HepG2 (cell line): ENCODE data around the gene VARS1. TPM values are rescaled to one million over a fixed set of nuclear protein-coding genes. Genes with fewer than 3 reads are reported as not detected.
A peak's percentile ranks its signal among the peaks of the same experiment; 100 is the strongest.

Experiments used
- BHLHE40 ChIP-seq: IDR thresholded peaks from 2 replicates; pipeline ENCODE4 v1.6.1; 2011; ENCODE audit warnings: low read length, improper control_type of control experiment
- ELF4 ChIP-seq: sonication (generic); formaldehyde crosslinking; IDR thresholded peaks from 2 replicates; pipeline ENCODE4 v1.5.0; 2020; ENCODE audit warnings: missing genetic modification reagents, mild to moderate bottlenecking, moderate library complexity, borderline replicate concordance
- EP300 ChIP-seq, 3 experiments: sonication (generic) in 1 of 3; formaldehyde crosslinking in 1 of 3; IDR thresholded peaks; 2 replicates each; pipeline versions ENCODE4 v1.5.1 to v1.6.1; 2011 to 2020; ENCODE audit warnings: low read depth in 2 of 3, low read length in 2 of 3, borderline replicate concordance in 1 of 3, improper control_type of control experiment in 1 of 3, mild to moderate bottlenecking in 1 of 3, missing genetic modification reagents in 1 of 3, moderate library complexity in 1 of 3
- HNF4G ChIP-seq, 2 experiments: sonication (generic) in 1 of 2; formaldehyde crosslinking in 1 of 2; IDR thresholded peaks; 2 replicates each; pipeline versions ENCODE4 v1.4.0 to v1.6.1; 2011 to 2020; ENCODE audit warnings: borderline replicate concordance in 2 of 2, low read depth in 2 of 2, mild to moderate bottlenecking in 2 of 2, low read length in 1 of 2, missing genetic modification reagents in 1 of 2, moderate library complexity in 1 of 2
- KAT7 ChIP-seq: IDR thresholded peaks from 2 replicates; pipeline ENCODE4 v1.6.1; 2018; ENCODE audit warnings: borderline replicate concordance, missing compliant biosample characterization
- KDM1A ChIP-seq: IDR thresholded peaks from 2 replicates; pipeline ENCODE4 v1.6.1; 2016; ENCODE audit warnings: missing compliant biosample characterization
- KLF11 ChIP-seq: IDR thresholded peaks from 2 replicates; pipeline ENCODE4 v1.6.1; 2016; ENCODE audit warnings: missing compliant biosample characterization
- NR2F1 ChIP-seq, 2 experiments: fragments of 450-650 bp in 1 of 2; formaldehyde crosslinking in 1 of 2; IDR thresholded peaks; 2 replicates each; pipeline versions ENCODE4 v1.5.0 to v1.6.1; 2016 to 2020; ENCODE audit warnings: mild to moderate bottlenecking in 1 of 2, missing compliant biosample characterization in 1 of 2, missing genetic modification reagents in 1 of 2, moderate library complexity in 1 of 2
- PBX2 ChIP-seq: IDR thresholded peaks from 2 replicates; pipeline ENCODE4 v1.6.1; 2016; ENCODE audit warnings: control low read depth
- RFX5 ChIP-seq: IDR thresholded peaks from 2 replicates; pipeline ENCODE4 v1.6.1; 2011; ENCODE audit warnings: low read depth, low read length, improper control_type of control experiment
- SETDB1 ChIP-seq: sonication (generic); formaldehyde crosslinking; IDR thresholded peaks from 2 replicates; pipeline ENCODE4 v1.5.1; 2020; ENCODE audit warnings: missing genetic modification reagents, mild to moderate bottlenecking, borderline replicate concordance
- STAG1 ChIP-seq: sonication (generic); formaldehyde crosslinking; IDR thresholded peaks from 2 replicates; pipeline ENCODE4 v1.4.0; 2020; ENCODE audit warnings: missing genetic modification reagents
- U2AF1 ChIP-seq: fragments of 200-400 bp; formaldehyde crosslinking; optimal IDR thresholded peaks from 2 replicates; pipeline ENCODE3; 2017; ENCODE audit warnings: mild to moderate bottlenecking, low read depth, low read length
- ZNF12 ChIP-seq: sonication (generic); formaldehyde crosslinking; IDR thresholded peaks from 2 replicates; pipeline ENCODE4 v1.5.0; 2020; ENCODE audit warnings: missing genetic modification reagents
- ZNF230 ChIP-seq: sonication (generic); formaldehyde crosslinking; IDR thresholded peaks from 2 replicates; pipeline ENCODE4 v1.4.0; 2020; ENCODE audit warnings: mild to moderate bottlenecking, missing genetic modification reagents
- ZNF296 ChIP-seq: sonication (generic); formaldehyde crosslinking; conservative IDR thresholded peaks from 2 replicates; pipeline ENCODE4 v1.5.0; 2020; ENCODE audit warnings: mild to moderate bottlenecking, missing genetic modification reagents
- ZNF333 ChIP-seq: sonication (generic); formaldehyde crosslinking; IDR thresholded peaks from 2 replicates; pipeline ENCODE4 v1.4.0; 2020; ENCODE audit warnings: mild to moderate bottlenecking, missing genetic modification reagents, borderline replicate concordance
- ZNF343 ChIP-seq: sonication (generic); formaldehyde crosslinking; IDR thresholded peaks from 2 replicates; pipeline ENCODE4 v1.4.0; 2020; ENCODE audit warnings: mild to moderate bottlenecking, missing genetic modification reagents
- ZNF572 ChIP-seq: sonication (generic); formaldehyde crosslinking; IDR thresholded peaks from 2 replicates; pipeline ENCODE4 v1.5.1; 2020; ENCODE audit warnings: mild to moderate bottlenecking, missing genetic modification reagents
- ZNF691 ChIP-seq: sonication (generic); formaldehyde crosslinking; IDR thresholded peaks from 2 replicates; pipeline ENCODE4 v1.4.0; 2020; ENCODE audit warnings: missing genetic modification reagents, low read depth, mild to moderate bottlenecking, borderline replicate concordance
- polyA plus RNA-seq, 8 experiments: library from polyadenylated mRNA; depleted of rRNA in 3 of 8; stranded (reverse) in 7 of 8; unstranded in 1 of 8; fragments of >200 nt; fragmentation: Illumina TruSeq in 4 of 8; extraction: Trizol in 4 of 8; gene quantifications; 2 replicates each; pipeline versions ENCODE4 v1.2.1 to v1.2.3, GENCODE V29; 2011 to 2016; ENCODE audit warnings: low read depth in 4 of 8, missing spikeins in 1 of 8, mixed read lengths in 1 of 8; ENCODE audit not compliant: insufficient read depth in 1 of 8
- total RNA-seq, 5 experiments: library from RNA; depleted of rRNA; stranded (reverse); fragments of >200 nt; fragmentation: Illumina TruSeq; extraction: Trizol; gene quantifications; 2 replicates each; pipeline ENCODE4 v1.2.3, GENCODE V29; 2016; ENCODE audit warnings: low read depth in 1 of 5
- TF ChIP-seq, protein P1 (sequence below): sonication (generic); formaldehyde crosslinking; IDR thresholded peaks from 2 replicates; pipeline ENCODE4 v1.4.0; 2020; ENCODE audit warnings: mild to moderate bottlenecking, missing genetic modification reagents
- TF ChIP-seq, protein P2 (sequence below), 2 experiments: sonication (generic) in 1 of 2; formaldehyde crosslinking in 1 of 2; IDR thresholded peaks; 2 replicates each; pipeline versions ENCODE4 v1.5.1 to v1.6.1; 2011 to 2020; ENCODE audit warnings: borderline replicate concordance in 1 of 2, low read depth in 1 of 2, low read length in 1 of 2, mild to moderate bottlenecking in 1 of 2, missing genetic modification reagents in 1 of 2, moderate library complexity in 1 of 2

The VARS1 gene
- total and polyA plus RNA-seq, 2 of the 13 experiments (the other 11 are each of a cell fraction or from before 2014, with no cell fraction given) = 14.7 to 56.1 TPM

- TF ChIP-seq U2AF1 (no peak), HNF4G (IDR thresholded peaks at IDR 0.05; ENCODE audit: borderline replicate concordance, low read depth, low read length) (no peak), HNF4G (CRISPR knock-in tag; IDR thresholded peaks at IDR 0.05; ENCODE audit: borderline replicate concordance, low read depth) (peak; percentile 92), EP300 (IDR thresholded peaks at IDR 0.05; ENCODE audit: low read depth in 2 of 2, low read length in 2 of 2) (no peak), EP300 (CRISPR knock-in tag; IDR thresholded peaks at IDR 0.05; ENCODE audit: borderline replicate concordance) (no peak; the same call in 1 of the 2 replicates), BHLHE40 (no peak; the same call in 1 of the 2 replicates), NR2F1 (CRISPR knock-in tag; IDR thresholded peaks at IDR 0.05) (peak in 1 of 2 experiments; percentile 68; a peak in 1 of 4 replicates), ZNF572 (CRISPR knock-in tag) (0 out of 2 replicates have a peak, but pooled peaks have one; percentile 76), STAG1 (CRISPR knock-in tag) (peak; percentile 89), ZNF691 (CRISPR knock-in tag) (peak; percentile 46; the same call in 1 of the 2 replicates), ELF4 (CRISPR knock-in tag) (peak; percentile 82; the same call in 1 of the 2 replicates), PBX2 (no peak), KDM1A (CRISPR knock-in tag) (no peak), ZNF296 (CRISPR knock-in tag) (no peak), KAT7 (CRISPR knock-in tag) (peak; percentile 91; the same call in 1 of the 2 replicates), ZNF343 (CRISPR knock-in tag) (peak; percentile 70; the same call in 1 of the 2 replicates), ZNF333 (no peak), SETDB1 (CRISPR knock-in tag) (no peak), ZNF12 (CRISPR knock-in tag) (peak; percentile 25; the same call in 1 of the 2 replicates), KLF11 (CRISPR knock-in tag) (no peak), RFX5 (no peak), ZNF230 (CRISPR knock-in tag) (0 out of 2 replicates have a peak, but pooled peaks have one; percentile 32)
- TF ChIP-seq, protein P1, sequence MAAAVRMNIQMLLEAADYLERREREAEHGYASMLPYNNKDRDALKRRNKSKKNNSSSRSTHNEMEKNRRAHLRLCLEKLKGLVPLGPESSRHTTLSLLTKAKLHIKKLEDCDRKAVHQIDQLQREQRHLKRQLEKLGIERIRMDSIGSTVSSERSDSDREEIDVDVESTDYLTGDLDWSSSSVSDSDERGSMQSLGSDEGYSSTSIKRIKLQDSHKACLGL (CRISPR knock-in tag) = peak; percentile 100
- TF ChIP-seq, protein P2, sequence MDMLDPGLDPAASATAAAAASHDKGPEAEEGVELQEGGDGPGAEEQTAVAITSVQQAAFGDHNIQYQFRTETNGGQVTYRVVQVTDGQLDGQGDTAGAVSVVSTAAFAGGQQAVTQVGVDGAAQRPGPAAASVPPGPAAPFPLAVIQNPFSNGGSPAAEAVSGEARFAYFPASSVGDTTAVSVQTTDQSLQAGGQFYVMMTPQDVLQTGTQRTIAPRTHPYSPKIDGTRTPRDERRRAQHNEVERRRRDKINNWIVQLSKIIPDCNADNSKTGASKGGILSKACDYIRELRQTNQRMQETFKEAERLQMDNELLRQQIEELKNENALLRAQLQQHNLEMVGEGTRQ (IDR thresholded peaks at IDR 0.05; ENCODE audit: low read depth, low read length) = peak; percentile 7; the same call in 1 of the 2 replicates
- TF ChIP-seq, protein P2 (CRISPR knock-in tag; IDR thresholded peaks at IDR 0.05; ENCODE audit: borderline replicate concordance) = peak; percentile 60; the same call in 1 of the 2 replicates
These were observed at the start of gene VARS1 (continued) for GRCh38 chr6:31795616-31796298.
